HCT116 (cell line): ENCODE measurements around the gene KTI12.

Experiments
- CEBPB ChIP-seq: IDR thresholded peaks from 2 replicates; pipeline ENCODE4 v1.6.1; 2012; ENCODE audit warnings: low read depth
- CTCF ChIP-seq, 3 experiments: fragments of 200-600 bp in 1 of 3; sonication (generic) in 1 of 3; IDR thresholded peaks in 2 of 3; conservative IDR thresholded peaks in 1 of 3; 2 replicates each; pipeline ENCODE4 v1.5.1; 2012 to 2017; ENCODE audit warnings: low read depth in 2 of 3, low read length in 2 of 3, antibody characterized with exemption in 1 of 3, borderline replicate concordance in 1 of 3, control low read depth in 1 of 3, mild to moderate bottlenecking in 1 of 3, mixed read lengths in 1 of 3, mixed run types in 1 of 3, moderate library complexity in 1 of 3; ENCODE audit not compliant: insufficient read depth in 1 of 3
- ELF1 ChIP-seq: IDR thresholded peaks from 2 replicates; pipeline ENCODE4 v1.6.1; 2012; ENCODE audit warnings: low read depth, borderline replicate concordance
- EZH2 ChIP-seq: fragments of 200-600 bp; sonication (generic); IDR thresholded peaks from 2 replicates; pipeline ENCODE4 v1.6.1; 2017; ENCODE audit warnings: antibody characterized with exemption, mixed run types
- JUND ChIP-seq: IDR thresholded peaks from 2 replicates; pipeline ENCODE4 v1.6.1; 2012
- MAX ChIP-seq: IDR thresholded peaks from 2 replicates; pipeline ENCODE4 v1.6.1; 2012
- POLR2A ChIP-seq: IDR thresholded peaks from 2 replicates; pipeline ENCODE4 v1.7.0; 2011; ENCODE audit warnings: borderline replicate concordance; ENCODE audit not compliant: insufficient read depth, insufficient read length; ENCODE audit errors: extremely low read depth
- RAD21 ChIP-seq: IDR thresholded peaks from 2 replicates; pipeline ENCODE4 v1.6.1; 2012; ENCODE audit warnings: low read depth, mild to moderate bottlenecking
- REST ChIP-seq: IDR thresholded peaks from 2 replicates; pipeline ENCODE4 v1.6.1; 2012; ENCODE audit warnings: low read depth
- SP1 ChIP-seq: IDR thresholded peaks from 2 replicates; pipeline ENCODE4 v1.6.1; 2012; ENCODE audit warnings: low read depth
- SRF ChIP-seq: IDR thresholded peaks from 2 replicates; pipeline ENCODE4 v1.6.1; 2012; ENCODE audit warnings: low read depth
- ZNF274 ChIP-seq: fragments of 200-500 bp; sonication (Bioruptor generic); IDR thresholded peaks from 2 replicates; pipeline ENCODE4 v1.6.1; 2014; ENCODE audit warnings: mild to moderate bottlenecking, low read depth, low read length, inconsistent platforms
- TF ChIP-seq, protein P1 (sequence below): IDR thresholded peaks from 2 replicates; pipeline ENCODE4 v1.6.1; 2011; ENCODE audit warnings: mild to moderate bottlenecking, low read length, moderate library complexity; ENCODE audit not compliant: insufficient replicate concordance; ENCODE audit errors: extremely low read depth

DNA sequence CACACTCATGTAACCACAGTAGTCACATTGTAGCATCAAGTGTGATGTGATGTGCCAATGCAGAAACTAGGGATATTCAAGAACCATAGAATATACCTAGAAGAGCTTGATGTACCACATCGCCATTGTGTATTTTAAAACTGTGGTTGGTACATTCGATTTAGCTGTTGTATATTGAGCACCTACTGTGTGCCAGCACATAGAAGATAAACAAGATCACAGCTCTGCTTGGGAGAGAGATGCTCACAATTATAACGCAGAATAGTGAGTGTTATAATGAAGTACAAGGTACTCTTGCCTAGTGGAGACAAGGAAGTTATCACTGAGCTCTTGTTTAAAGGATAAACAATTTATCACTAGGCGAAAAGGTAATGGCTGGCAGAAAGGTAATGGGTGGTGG is 27.2 kb upstream of the KTI12 start:
- TF ChIP-seq SRF, result no peak
- no peak for TF ChIP-seq POLR2A
- no peak for TF ChIP-seq CTCF (IDR thresholded peaks at IDR 0.05 in 2 of 3, conservative IDR thresholded peaks at IDR 0.05 in 1 of 3; ENCODE audit: borderline replicate concordance in 1 of 3, insufficient read depth in 1 of 3, low read depth in 2 of 3, low read length in 2 of 3)
- no peak for TF ChIP-seq EZH2
- TF ChIP-seq, protein P1, sequence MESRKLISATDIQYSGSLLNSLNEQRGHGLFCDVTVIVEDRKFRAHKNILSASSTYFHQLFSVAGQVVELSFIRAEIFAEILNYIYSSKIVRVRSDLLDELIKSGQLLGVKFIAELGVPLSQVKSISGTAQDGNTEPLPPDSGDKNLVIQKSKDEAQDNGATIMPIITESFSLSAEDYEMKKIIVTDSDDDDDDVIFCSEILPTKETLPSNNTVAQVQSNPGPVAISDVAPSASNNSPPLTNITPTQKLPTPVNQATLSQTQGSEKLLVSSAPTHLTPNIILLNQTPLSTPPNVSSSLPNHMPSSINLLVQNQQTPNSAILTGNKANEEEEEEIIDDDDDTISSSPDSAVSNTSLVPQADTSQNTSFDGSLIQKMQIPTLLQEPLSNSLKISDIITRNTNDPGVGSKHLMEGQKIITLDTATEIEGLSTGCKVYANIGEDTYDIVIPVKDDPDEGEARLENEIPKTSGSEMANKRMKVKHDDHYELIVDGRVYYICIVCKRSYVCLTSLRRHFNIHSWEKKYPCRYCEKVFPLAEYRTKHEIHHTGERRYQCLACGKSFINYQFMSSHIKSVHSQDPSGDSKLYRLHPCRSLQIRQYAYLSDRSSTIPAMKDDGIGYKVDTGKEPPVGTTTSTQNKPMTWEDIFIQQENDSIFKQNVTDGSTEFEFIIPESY, result no peak
- TF ChIP-seq ELF1, result no peak
- TF ChIP-seq REST, result no peak
- TF ChIP-seq JUND, result no peak
- TF ChIP-seq MAX, result no peak
- TF ChIP-seq RAD21, result no peak
- TF ChIP-seq CEBPB, result no peak
- no peak for TF ChIP-seq ZNF274
- TF ChIP-seq SP1, result no peak
